GM10266 (cell line): ENCODE measurements around the gene KRTAP4-8.
"Not testable (repeated sequence)": the region's sequence is repeated elsewhere in the genome, so short reads cannot be mapped to it uniquely, and the experiment has no call there.

ENCODE experiments used
- DNase-seq: peaks from one replicate; pipeline ENCODE4 v3.0.0; 2012; ENCODE audit errors: extremely low spot score
- TF ChIP-seq, protein P1 (sequence below): IDR thresholded peaks from 2 replicates; pipeline ENCODE4 v1.5.1; 2012; ENCODE audit warnings: mild to moderate bottlenecking, low read depth; ENCODE audit not compliant: control insufficient read depth, insufficient read depth; ENCODE audit errors: missing control alignments

The KRTAP4-8 gene

GRCh38 chr17:41098042-41098441 lies at the start of gene KRTAP4-8:
Gene KRTAP4-8 (minus strand): TSS chr17:41098142. CDS start chr17:41098084, 58 bp downstream.
- TF ChIP-seq, protein P1, sequence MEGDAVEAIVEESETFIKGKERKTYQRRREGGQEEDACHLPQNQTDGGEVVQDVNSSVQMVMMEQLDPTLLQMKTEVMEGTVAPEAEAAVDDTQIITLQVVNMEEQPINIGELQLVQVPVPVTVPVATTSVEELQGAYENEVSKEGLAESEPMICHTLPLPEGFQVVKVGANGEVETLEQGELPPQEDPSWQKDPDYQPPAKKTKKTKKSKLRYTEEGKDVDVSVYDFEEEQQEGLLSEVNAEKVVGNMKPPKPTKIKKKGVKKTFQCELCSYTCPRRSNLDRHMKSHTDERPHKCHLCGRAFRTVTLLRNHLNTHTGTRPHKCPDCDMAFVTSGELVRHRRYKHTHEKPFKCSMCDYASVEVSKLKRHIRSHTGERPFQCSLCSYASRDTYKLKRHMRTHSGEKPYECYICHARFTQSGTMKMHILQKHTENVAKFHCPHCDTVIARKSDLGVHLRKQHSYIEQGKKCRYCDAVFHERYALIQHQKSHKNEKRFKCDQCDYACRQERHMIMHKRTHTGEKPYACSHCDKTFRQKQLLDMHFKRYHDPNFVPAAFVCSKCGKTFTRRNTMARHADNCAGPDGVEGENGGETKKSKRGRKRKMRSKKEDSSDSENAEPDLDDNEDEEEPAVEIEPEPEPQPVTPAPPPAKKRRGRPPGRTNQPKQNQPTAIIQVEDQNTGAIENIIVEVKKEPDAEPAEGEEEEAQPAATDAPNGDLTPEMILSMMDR = no peak
- no peak for DNase-seq

GRCh38 chr17:41145261-41145660 lies 47.3 kb upstream of the KRTAP4-8 start:
- no peak for DNase-seq
- TF ChIP-seq, protein P1 = no peak

GRCh38 chr17:41144846-41145245 lies 46.9 kb upstream of the KRTAP4-8 start:
- TF ChIP-seq, protein P1 = no peak
- DNase-seq = no peak

DNA sequence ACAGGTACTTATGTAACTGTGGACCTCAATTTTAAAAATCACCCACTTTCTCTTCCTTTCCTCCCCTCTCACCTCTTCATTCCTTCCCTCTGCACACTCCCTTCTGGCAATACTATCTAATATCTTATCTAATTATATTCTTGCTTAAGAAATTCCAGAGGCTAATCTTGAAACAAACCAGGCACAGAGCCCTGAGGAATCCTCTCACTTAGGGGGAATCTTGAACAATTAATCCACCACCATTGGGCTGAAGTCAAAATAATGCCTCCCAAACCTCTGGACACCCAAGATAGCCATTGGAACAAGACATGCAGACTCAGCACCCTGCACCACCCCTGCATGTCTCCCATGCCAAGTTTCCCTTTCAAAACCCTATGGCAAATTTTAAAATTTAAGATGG lies 43.4 kb upstream of the KRTAP4-8 start:
- TF ChIP-seq, protein P1 = no peak
- no peak for DNase-seq

DNA sequence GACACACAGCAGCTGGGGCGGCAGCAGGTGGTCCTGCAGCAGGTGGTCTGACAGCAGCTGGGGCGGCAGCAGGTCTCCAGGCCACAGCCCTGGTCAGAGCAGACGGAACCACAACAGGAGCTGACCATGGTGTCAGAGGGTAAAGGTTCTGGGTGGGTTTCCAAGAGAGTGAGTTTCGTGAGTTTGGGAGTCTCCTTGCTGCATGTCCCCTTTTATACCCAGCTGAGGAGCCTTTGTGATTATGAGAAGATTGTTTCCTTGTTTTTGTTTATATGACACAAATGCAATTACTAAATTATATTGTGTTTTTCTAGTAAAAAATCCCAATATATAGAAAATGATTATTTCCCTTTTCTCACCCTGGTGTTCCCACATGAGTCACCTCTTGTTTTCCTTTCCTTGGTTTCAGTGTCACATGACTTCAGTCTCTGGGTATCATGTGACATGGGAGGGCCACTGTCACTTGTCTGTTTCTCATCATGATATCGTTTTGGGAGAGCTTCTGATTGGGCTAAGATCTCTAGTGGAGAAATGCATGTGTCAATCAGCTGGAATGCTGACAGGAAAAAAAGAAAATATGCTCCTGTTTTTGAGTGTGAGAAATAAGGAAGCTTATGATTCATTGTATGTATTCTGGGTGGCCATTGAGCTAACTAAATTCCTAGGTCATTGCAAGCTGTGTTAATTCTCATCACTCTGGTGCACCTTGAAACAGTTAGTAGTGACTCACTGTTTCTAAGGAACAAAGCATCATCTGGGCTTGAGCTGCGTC lies 42.6 kb upstream of the KRTAP4-8 start, which contains the start of gene KRTAP4-6:
TSS of gene KRTAP4-6 (minus strand) at position 185 of the 772 bp plus-strand sequence. CDS start at position 128, 57 bp downstream.
- TF ChIP-seq, protein P1 = no peak
- no peak for DNase-seq

DNA sequence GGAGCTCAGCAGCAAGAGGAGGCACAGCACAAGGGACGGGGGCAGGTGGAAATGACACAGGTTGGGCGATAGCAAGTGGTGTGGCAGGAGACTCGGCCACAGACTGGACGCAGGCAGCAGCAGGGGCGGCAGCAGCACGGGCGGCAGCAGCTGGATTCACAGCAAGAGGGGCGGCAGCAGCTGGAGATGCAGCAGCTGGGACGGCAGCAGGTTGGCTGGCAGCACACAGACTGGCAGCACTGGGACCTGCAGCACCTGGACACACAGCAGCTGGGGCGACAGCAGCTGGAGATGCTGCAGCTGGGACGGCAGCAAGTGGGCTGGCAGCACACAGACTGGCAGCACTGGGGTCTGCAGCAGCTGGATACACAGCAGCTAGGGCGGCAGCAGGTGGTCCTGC lies 41.9 kb upstream of the KRTAP4-8 start:
- not testable (repeated sequence) for DNase-seq

DNA sequence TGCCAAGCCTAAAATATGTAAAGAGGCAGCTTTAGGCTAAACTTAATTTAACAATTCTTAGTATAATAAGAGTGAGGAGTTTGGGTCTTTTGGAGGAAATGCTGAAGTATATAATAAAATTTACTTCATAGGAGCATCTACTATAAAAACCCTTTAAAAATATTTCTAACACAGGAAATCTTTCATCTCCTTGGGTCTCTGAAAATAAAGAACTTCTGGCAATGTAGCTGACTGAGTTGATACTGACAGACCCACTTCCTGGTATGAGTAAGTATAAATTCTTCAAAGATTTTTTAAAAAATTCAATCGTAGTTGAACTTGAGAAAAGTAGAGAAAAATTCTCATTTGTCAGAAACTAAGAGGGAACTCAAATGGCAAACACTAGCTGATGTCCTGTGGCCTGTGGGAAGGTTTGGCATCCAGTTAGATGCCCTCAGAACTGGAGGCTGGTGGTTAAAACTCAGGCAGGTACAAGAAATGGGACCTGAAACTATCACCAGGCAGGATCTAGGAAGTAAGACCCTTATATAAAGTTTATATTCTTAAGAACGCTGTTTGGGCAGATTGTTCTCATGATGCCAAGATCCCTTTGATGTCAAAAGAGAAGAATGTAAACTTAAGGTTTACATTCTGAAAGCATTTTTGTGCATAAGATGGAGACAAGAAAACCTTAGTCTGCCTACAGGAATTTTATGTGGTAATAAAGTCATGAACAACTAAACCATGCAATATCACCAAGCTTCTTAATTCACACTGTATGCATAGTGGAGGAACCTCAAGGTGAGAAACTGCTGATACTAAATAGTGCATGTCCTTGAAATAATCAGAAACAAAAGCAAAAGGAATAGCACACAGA lies 36.2 kb upstream of the KRTAP4-8 start:
- no peak for DNase-seq
- TF ChIP-seq, protein P1 = no peak
